GM19328 (cell line): ENCODE results near the gene SLITRK2.

Experiments
- ATAC-seq: cut with Tn5 transposase; IDR thresholded peaks from one replicate; pipeline ENCODE4 v1.9.1; 2021; ENCODE audit warnings: mild to moderate bottlenecking, moderate library complexity; ENCODE audit not compliant: unreplicated experiment

The SLITRK2 gene

GRCh38 chrX:145853181-145853580, 35.6 kb downstream of the SLITRK2 start:
- no peak for ATAC-seq

GRCh38 chrX:145856181-145856580, 38.6 kb downstream of the SLITRK2 start:
- ATAC-seq = no peak

- no peak for ATAC-seq
These were observed 44.2 kb downstream of the SLITRK2 start for GRCh38 chrX:145861818-145862217.

DNA sequence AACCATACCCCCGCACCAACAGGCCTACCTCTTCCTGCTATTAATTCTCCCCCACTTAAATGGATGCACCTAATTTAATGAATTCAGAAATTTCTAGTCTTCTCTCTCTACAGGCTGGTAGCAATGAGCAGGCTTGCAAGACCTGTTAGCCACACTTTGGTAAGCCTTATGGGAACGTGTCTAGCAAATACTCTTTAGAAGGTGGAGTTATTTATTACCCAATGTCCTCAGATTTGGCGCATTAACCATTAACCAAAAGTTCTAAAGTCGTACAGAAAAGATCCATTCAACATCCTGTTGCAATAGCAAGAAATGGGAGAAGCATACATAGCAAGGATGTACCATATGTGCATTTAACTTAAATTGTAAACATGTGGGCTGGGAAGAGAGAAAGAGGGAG, 47.5 kb downstream of the SLITRK2 start:
- no peak for ATAC-seq
